Prostate gland (tissue), 2 donors: ENCODE measurements around the gene KIF26B.

Experiments used
- POLR2A ChIP-seq: fragments of 450-650 bp; IDR thresholded peaks from one replicate; pipeline ENCODE4 v1.6.1; 2016; ENCODE audit warnings: antibody characterized with exemption, mild to moderate bottlenecking
- TF ChIP-seq, protein P1 (sequence below), 4 experiments: fragments of 200-600 bp in 2 of 4; fragments of 450-650 bp in 2 of 4; sonication (generic) in 2 of 4; IDR thresholded peaks; 1 replicate in 3 of 4; 2 replicates in 1 of 4; pipeline ENCODE4 v1.5.1; 2016 to 2019; ENCODE audit warnings: antibody characterized with exemption in 4 of 4, mild to moderate bottlenecking in 2 of 4, moderate library complexity in 2 of 4

DNA sequence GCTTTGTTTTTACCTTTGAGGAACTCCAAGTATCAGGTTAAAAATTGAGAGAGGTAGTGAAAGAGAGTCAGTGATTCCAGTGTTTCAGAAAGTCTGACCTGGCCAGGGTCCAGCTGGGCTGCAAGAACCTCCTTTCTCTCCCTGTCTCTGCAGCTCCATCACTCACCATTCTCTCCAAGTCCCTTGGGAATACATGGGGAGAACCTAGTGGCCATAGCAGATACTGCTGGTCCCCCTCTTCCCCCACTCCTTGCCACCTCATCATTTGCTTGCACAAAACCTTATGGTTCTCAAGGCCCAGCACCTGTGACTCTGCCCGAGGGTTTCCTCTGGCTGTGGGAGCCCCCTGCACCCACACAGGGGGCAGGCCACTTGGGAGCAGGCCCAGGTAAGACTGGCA, 279.5 kb downstream of the KIF26B start:
- TF ChIP-seq POLR2A: no peak
- TF ChIP-seq, protein P1, sequence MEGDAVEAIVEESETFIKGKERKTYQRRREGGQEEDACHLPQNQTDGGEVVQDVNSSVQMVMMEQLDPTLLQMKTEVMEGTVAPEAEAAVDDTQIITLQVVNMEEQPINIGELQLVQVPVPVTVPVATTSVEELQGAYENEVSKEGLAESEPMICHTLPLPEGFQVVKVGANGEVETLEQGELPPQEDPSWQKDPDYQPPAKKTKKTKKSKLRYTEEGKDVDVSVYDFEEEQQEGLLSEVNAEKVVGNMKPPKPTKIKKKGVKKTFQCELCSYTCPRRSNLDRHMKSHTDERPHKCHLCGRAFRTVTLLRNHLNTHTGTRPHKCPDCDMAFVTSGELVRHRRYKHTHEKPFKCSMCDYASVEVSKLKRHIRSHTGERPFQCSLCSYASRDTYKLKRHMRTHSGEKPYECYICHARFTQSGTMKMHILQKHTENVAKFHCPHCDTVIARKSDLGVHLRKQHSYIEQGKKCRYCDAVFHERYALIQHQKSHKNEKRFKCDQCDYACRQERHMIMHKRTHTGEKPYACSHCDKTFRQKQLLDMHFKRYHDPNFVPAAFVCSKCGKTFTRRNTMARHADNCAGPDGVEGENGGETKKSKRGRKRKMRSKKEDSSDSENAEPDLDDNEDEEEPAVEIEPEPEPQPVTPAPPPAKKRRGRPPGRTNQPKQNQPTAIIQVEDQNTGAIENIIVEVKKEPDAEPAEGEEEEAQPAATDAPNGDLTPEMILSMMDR (IDR thresholded peaks at IDR 0.05): no peak
